Psoas muscle (tissue), 8 donors: ENCODE results near the gene ULBP2. TPM values are rescaled to one million over a fixed set of nuclear protein-coding genes. Genes with fewer than 3 reads are reported as not detected.
A peak's percentile ranks its signal among the peaks of the same experiment; 100 is the strongest.

ENCODE experiments used
- ATAC-seq, 4 donors: fragments of 200-7000 bp; cut with Tn5 transposase; one replicate each; pipeline ENCODE4 v1.9.1; 2020; ENCODE audit warnings: moderate library complexity in 3 of 4, mild to moderate bottlenecking in 2 of 4
- DNase-seq, 2 donors: peaks; one replicate each; pipeline ENCODE4 v3.0.0-alpha.2; 2020
- H3K27ac ChIP-seq: fragments of 200-600 bp; one replicate; pipeline ENCODE4 v1.8.0; 2022
- H3K27me3 ChIP-seq, 3 donors: fragments of 200-600 bp in 1 of 3; one replicate each; pipeline versions ENCODE4 v1.6.1 to v1.8.0; 2013 to 2022; ENCODE audit warnings: low read length in 2 of 3, mild to moderate bottlenecking in 2 of 3, moderate library complexity in 1 of 3; ENCODE audit not compliant: insufficient read depth in 3 of 3
- H3K36me3 ChIP-seq, 2 donors: fragments of 200-600 bp in 1 of 2; one replicate each; pipeline versions ENCODE4 v1.6.1 to v1.8.0; 2013 to 2022; ENCODE audit warnings: low read depth in 1 of 2, mild to moderate bottlenecking in 1 of 2, moderate library complexity in 1 of 2; ENCODE audit not compliant: insufficient read depth in 1 of 2
- H3K4me1 ChIP-seq: fragments of 200-600 bp; one replicate; pipeline ENCODE4 v1.8.0; 2022
- H3K4me3 ChIP-seq: fragments of 200-600 bp; one replicate; pipeline ENCODE4 v1.8.0; 2022; ENCODE audit warnings: mild to moderate bottlenecking
- H3K9me3 ChIP-seq: fragments of 200-600 bp; one replicate; pipeline ENCODE4 v1.8.0; 2022
- CTCF ChIP-seq: fragments of 200-600 bp; IDR thresholded peaks from one replicate; pipeline ENCODE4 v1.8.0; 2022; ENCODE audit warnings: antibody characterized with exemption
- WGBS, 3 donors: extraction: QIAGEN DNeasy Blood & Tissue Kit; methylation state at CpG; one replicate each; pipeline versions ENCODE4 v1.1.6 to v1.1.7; 2013; 5-methylcytosine and 5-hydroxymethylcytosine counted together
- intact Hi-C, 2 donors: fragments of 100-400 bp; cut with DNase I; formaldehyde crosslinking; loops; one replicate each; pipeline versions ENCODE4 v1.11.0 to v1.14.2; 2022
- polyA plus RNA-seq, 3 donors: library from polyadenylated mRNA; stranded (reverse); fragments of 200-250 nt; gene quantifications; one replicate each; pipeline ENCODE4 v1.2.3, GENCODE V29; 2013
- total RNA-seq, 4 donors: library from RNA; stranded (reverse); fragmentation: NEBNext Ultra II Directional in 2 of 4; extraction: Animal tissue kit (Norgen Biotek cat#: 25700) in 2 of 4; gene quantifications; one replicate each; pipeline versions ENCODE4 v1.2.1 to v1.2.4, GENCODE V29; 2021 to 2023
- donor health status: healthy with polysubstance abuse.
- donor health status: DM: no; HTN: no; CAD: no; lungs with moderate emphysema.
- donor health status: Bipolar disorder and iron deficiency.
- donor health status: healthy.
- donor health status: DM: yes; HTN: yes; CAD: no.
- donor health status: DM: no; HTN: no; CAD: no.
- donor health status: DM: no; HTN: no; CAD: no.
- donor health status: DM: yes; HTN: yes; CAD: no.

Gene ULBP2
- total and polyA plus RNA-seq, 7 donors, result 0.17 to 0.81 (median 0.64) TPM; not detected in 1

- peak; percentile 74 to 85 (median 80) for ATAC-seq
- WGBS, 3 donors, result 1% methylated on average over 36 to 40 of the region's 40 CpGs
- Histone ChIP-seq H3K27me3 (peaks cover 0 to 12% (median 4%) of the 10 kb centered on the region in 3 donors), H3K4me1 (no peaks in the 10 kb centered on the region), H3K27ac (no peak within 1 kb of the TSS), H3K9me3 (no peaks in the 10 kb centered on the region), H3K36me3 (no peaks in the 10 kb centered on the region), H3K4me3 (peak within 1 kb of the TSS; percentile 70)
- DNase-seq, result peak; percentile 90 to 93
- intact Hi-C loops, result loop anchor here (2.0 to 10.0 kb wide), 2 partner anchors 82 to 178 kb away; partner anchors contain the start of genes NUP43 (in 1 of the 2) and PCMT1 (in 1 of the 2)
- no peak for TF ChIP-seq CTCF
These were observed 19.0 kb upstream of the ULBP2 start, which contains the start of gene RAET1G for GRCh38 chr6:149922642-149923326. Gene RAET1G (minus strand): TSS chr6:149923121. CDS start chr6:149923010, 111 bp downstream.

- 29 to 32% (median 31%) methylated on average over 33 of the region's 33 CpGs for WGBS, 3 donors
- no peak for ATAC-seq
- intact Hi-C loops, result loop anchor here (2.0 to 10.0 kb wide), 2 partner anchors 83 to 179 kb away; partner anchors contain the start of genes NUP43 (in 1 of the 2) and PCMT1 (in 1 of the 2)
These were observed 18.4 kb upstream of the ULBP2 start for GRCh38 chr6:149923327-149923986.

GRCh38 chr6:149924206-149924932, 17.4 kb upstream of the ULBP2 start:
- peaks cover 0 to 21% (median 4%) of the 10 kb centered on the region in 3 donors for H3K27me3 ChIP-seq

More at GRCh38 chr6:149923327-149923986, 18.4 kb upstream of the ULBP2 start:
- Histone ChIP-seq H3K9me3 (no peaks in the 10 kb centered on the region), H3K36me3 (no peaks in the 10 kb centered on the region), H3K27ac (no peak overlapping the region), H3K4me1 (no peaks in the 10 kb centered on the region), H3K4me3 (peak overlapping the region; percentile 70), H3K27me3 (peaks cover 0 to 12% (median 4%) of the 10 kb centered on the region in 3 donors)
- peak in 1 of 2 donors; percentile 26 for DNase-seq
- TF ChIP-seq CTCF, result no peak

More at GRCh38 chr6:149924206-149924932, 17.4 kb upstream of the ULBP2 start:
- Histone ChIP-seq H3K4me1 (no peaks in the 10 kb centered on the region), H3K27ac (no peak overlapping the region), H3K9me3 (no peaks in the 10 kb centered on the region), H3K36me3 (no peaks in the 10 kb centered on the region), H3K4me3 (no peak overlapping the region)
- DNase-seq (peak in 1 of 2 donors; percentile 29), ATAC-seq (no peak)
- no peak for TF ChIP-seq CTCF
- 76 to 86% (median 79%) methylated on average over 9 of the region's 9 CpGs for WGBS, 3 donors
- intact Hi-C loops, result loop anchor here in 1 of 2 donors (10.0 kb wide), 1 partner anchor 180 kb away; the partner anchor contains the start of genes NUP43 and PCMT1
